GM10248 (cell line): ENCODE measurements around the gene ATP8B3.
"Not testable (repeated sequence)": the region's sequence is repeated elsewhere in the genome, so short reads cannot be mapped to it uniquely, and the experiment has no call there.

Experiments used
- CTCF ChIA-PET: fragments of 300-600 bp; sonication (Branson Sonifier 250); formaldehyde crosslinking; extraction: SDS; loops from one replicate; lab custom pipeline; 2021; ENCODE audit warnings: antibody characterized with exemption; lab: Yijun Ruan, JAX
- POLR2A ChIA-PET: fragments of 350-650 bp; sonication (Branson Sonifier 250); formaldehyde crosslinking; extraction: SDS; loops from one replicate; lab custom pipeline; 2020; ENCODE audit warnings: antibody characterized with exemption; lab: Yijun Ruan, JAX
- DNase-seq: peaks from one replicate; pipeline ENCODE4 v3.0.0; 2012; ENCODE audit errors: extremely low spot score
- TF ChIP-seq, protein P1 (sequence below): IDR thresholded peaks from 2 replicates; pipeline ENCODE4 v1.5.1; 2012; ENCODE audit warnings: mild to moderate bottlenecking, low read depth; ENCODE audit errors: extremely low read depth, missing control alignments, control extremely low read depth

ATP8B3 gene

GRCh38 chr19:1799695-1800342, 12.3 kb downstream of the ATP8B3 start:
- TF ChIP-seq, protein P1, sequence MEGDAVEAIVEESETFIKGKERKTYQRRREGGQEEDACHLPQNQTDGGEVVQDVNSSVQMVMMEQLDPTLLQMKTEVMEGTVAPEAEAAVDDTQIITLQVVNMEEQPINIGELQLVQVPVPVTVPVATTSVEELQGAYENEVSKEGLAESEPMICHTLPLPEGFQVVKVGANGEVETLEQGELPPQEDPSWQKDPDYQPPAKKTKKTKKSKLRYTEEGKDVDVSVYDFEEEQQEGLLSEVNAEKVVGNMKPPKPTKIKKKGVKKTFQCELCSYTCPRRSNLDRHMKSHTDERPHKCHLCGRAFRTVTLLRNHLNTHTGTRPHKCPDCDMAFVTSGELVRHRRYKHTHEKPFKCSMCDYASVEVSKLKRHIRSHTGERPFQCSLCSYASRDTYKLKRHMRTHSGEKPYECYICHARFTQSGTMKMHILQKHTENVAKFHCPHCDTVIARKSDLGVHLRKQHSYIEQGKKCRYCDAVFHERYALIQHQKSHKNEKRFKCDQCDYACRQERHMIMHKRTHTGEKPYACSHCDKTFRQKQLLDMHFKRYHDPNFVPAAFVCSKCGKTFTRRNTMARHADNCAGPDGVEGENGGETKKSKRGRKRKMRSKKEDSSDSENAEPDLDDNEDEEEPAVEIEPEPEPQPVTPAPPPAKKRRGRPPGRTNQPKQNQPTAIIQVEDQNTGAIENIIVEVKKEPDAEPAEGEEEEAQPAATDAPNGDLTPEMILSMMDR, result no peak
- no peak for DNase-seq
- ChIA-PET CTCF (interaction anchor here (0.7 to 1.2 kb wide), 2 partner anchors 26 to 38 kb away, joined by 3 read pairs; no protein-coding TSS in a partner anchor), POLR2A (no interaction called here)

DNA sequence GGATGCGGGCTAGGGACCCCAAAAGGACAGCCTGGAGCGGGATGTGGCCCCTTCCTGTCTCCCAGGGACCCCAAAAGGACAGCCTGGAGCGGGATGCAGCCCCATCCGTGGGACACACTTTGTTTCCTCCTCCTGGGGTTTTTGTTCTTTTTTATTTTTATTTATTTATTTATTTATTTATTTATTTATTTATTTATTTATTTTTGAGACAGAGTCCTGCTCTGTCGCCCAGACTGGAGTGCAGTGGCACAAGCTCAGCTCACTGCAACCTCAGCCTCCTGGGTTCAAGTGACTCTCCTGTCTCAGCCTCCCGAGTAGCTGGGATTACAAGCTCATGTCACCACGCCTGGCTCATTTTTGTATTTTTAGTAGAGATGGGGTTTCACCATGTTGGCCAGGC, 14.8 kb downstream of the ATP8B3 start:
- DNase-seq, POLR2A ChIA-PET: not testable (repeated sequence)
- CTCF ChIA-PET, result interaction anchor here (1.7 to 4.3 kb wide), 4 partner anchors 9 to 251 kb away, joined by 5 to 20 read pairs (median 8); no protein-coding TSS in a partner anchor

GRCh38 chr19:1796395-1797142, 15.5 kb downstream of the ATP8B3 start:
- DNase-seq, result no peak
- POLR2A ChIA-PET, result no interaction called here
- TF ChIP-seq, protein P1, result no peak
- CTCF ChIA-PET, result interaction anchor here (0.9 to 4.3 kb wide), 10 partner anchors 9 to 250 kb away, joined by 3 to 20 read pairs (median 4); no protein-coding TSS in a partner anchor

GRCh38 chr19:1794424-1795172, 17.5 kb downstream of the ATP8B3 start:
- POLR2A ChIA-PET, result no interaction called here
- TF ChIP-seq, protein P1, result no peak
- CTCF ChIA-PET, result interaction anchor here (1.0 to 4.3 kb wide), 11 partner anchors 12 to 248 kb away, joined by 3 to 20 read pairs (median 6); no protein-coding TSS in a partner anchor
- DNase-seq, result no peak

- TF ChIP-seq, protein P1, result no peak
- ChIA-PET POLR2A (interaction anchor here (0.7 kb wide), 1 partner anchor 46 kb away, joined by 4 read pairs; no protein-coding TSS in a partner anchor), CTCF (interaction anchor here (1.2 to 2.8 kb wide), 3 partner anchors 9 to 246 kb away, joined by 4 to 15 read pairs (median 6); no protein-coding TSS in a partner anchor)
- no peak for DNase-seq
Observed at GRCh38 chr19:1791879-1792278, 20.2 kb downstream of the ATP8B3 start.

- TF ChIP-seq, protein P1, result no peak
- no peak for DNase-seq
- CTCF ChIA-PET, result interaction anchor here (0.7 to 1.6 kb wide), 4 partner anchors 36 to 244 kb away, joined by 3 to 6 read pairs (median 4); no protein-coding TSS in a partner anchor
- POLR2A ChIA-PET, result no interaction called here
Observed at GRCh38 chr19:1790054-1790792, 21.9 kb downstream of the ATP8B3 start.
